ENCODE results near the gene CPT1B.

DNA sequence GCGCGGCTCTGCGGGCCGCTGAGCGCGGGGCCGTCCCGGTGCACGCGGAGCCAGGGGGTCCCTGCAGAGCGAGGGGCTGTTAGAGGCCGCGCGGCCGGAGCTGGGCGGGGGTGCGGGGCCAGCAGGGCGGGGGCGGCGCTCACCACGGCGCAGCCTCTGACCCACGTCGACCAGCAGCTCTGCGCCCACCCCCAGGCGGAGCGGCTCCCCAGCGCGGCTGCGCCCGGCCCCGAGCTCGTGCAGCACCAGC lies 52.4 kb downstream of the CPT1B start:
- TF ChIP-seq, protein P1, sequence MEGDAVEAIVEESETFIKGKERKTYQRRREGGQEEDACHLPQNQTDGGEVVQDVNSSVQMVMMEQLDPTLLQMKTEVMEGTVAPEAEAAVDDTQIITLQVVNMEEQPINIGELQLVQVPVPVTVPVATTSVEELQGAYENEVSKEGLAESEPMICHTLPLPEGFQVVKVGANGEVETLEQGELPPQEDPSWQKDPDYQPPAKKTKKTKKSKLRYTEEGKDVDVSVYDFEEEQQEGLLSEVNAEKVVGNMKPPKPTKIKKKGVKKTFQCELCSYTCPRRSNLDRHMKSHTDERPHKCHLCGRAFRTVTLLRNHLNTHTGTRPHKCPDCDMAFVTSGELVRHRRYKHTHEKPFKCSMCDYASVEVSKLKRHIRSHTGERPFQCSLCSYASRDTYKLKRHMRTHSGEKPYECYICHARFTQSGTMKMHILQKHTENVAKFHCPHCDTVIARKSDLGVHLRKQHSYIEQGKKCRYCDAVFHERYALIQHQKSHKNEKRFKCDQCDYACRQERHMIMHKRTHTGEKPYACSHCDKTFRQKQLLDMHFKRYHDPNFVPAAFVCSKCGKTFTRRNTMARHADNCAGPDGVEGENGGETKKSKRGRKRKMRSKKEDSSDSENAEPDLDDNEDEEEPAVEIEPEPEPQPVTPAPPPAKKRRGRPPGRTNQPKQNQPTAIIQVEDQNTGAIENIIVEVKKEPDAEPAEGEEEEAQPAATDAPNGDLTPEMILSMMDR (IDR thresholded peaks at IDR 0.05): no peak
- no peak for TF ChIP-seq EZH2 (IDR thresholded peaks at IDR 0.05; ENCODE audit: borderline replicate concordance, insufficient read depth, low read depth, low read length, poor library complexity, severe bottlenecking)
